D721Med (cell line): ENCODE results near the gene SNRK.

Experiments used
- DNase-seq: peaks from one replicate; pipeline ENCODE4 v3.0.0; 2011; ENCODE audit warnings: low spot score; ENCODE audit not compliant: insufficient read length
- FAIRE-seq: peaks from 2 replicates; lab custom pipeline; 2011; peaks lifted over from hg19 to GRCh38; lab: Jason Lieb, UNC
- CTCF ChIP-seq: IDR thresholded peaks from 2 replicates; pipeline ENCODE4 v1.5.1; 2012; ENCODE audit warnings: mild to moderate bottlenecking, control low read depth; ENCODE audit not compliant: insufficient read depth; ENCODE audit errors: missing control alignments

Gene SNRK

GRCh38 chr3:43247561-43248184, 38.7 kb upstream of the SNRK start:
- no peak for FAIRE-seq
- TF ChIP-seq CTCF = no peak
- DNase-seq = no peak

GRCh38 chr3:43248185-43248583, 38.2 kb upstream of the SNRK start:
- DNase-seq = no peak
- no peak for TF ChIP-seq CTCF
- no peak for FAIRE-seq

- FAIRE-seq (no peak), DNase-seq (no peak)
- TF ChIP-seq CTCF = no peak
These were observed 37.4 kb upstream of the SNRK start for GRCh38 chr3:43248973-43249372.

GRCh38 chr3:43249405-43249804, 36.9 kb upstream of the SNRK start:
- DNase-seq (no peak), FAIRE-seq (no peak)
- TF ChIP-seq CTCF = no peak

- DNase-seq (no peak), FAIRE-seq (no peak)
- TF ChIP-seq CTCF = no peak
These were observed 33.0 kb upstream of the SNRK start for GRCh38 chr3:43253294-43253693.

- TF ChIP-seq CTCF = no peak
- DNase-seq (no peak), FAIRE-seq (no peak)
These were observed 32.2 kb upstream of the SNRK start for GRCh38 chr3:43254125-43254524.

GRCh38 chr3:43255662-43256061, 30.7 kb upstream of the SNRK start:
- no peak for DNase-seq
- TF ChIP-seq CTCF = no peak
- no peak for FAIRE-seq
